NCI-H2107 treated with DMSO at 0.1 percent for 48 hours (cell line): ENCODE results near the gene CERK.

Source experiments
- DNase-seq: peaks from one replicate; lab custom pipeline; 2025; ENCODE audit not compliant: unreplicated experiment; lab: John Stamatoyannopoulos, UW

CERK gene

DNA sequence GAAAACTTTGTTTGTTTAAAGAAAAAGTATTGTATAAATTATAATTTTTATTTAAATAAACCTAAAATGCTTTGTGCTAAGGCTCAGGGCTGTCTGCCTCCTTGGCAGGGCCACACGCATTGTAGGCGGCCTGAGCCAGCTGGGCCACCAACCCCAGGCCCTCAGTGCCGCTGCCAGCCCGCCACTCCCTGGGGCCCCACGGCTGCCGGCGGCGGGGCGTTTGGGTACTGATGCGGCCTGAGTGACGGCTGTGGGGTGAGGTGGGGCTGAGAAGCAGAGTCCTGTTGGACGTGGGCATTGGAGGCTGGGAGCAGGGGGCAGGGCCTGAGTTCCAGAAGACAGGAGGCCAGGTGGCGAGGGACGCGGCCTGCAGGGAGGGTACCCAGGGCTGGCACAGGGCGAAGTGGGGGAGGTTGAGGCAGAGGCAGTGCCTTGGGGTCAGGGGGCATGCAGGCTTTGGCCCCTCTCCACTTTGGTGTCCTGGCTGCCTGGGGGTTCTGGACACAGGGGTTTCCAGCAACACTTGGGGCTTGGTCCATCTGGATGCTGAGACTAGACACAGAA, 58.3 kb downstream of the CERK start:
- no peak for DNase-seq

DNA sequence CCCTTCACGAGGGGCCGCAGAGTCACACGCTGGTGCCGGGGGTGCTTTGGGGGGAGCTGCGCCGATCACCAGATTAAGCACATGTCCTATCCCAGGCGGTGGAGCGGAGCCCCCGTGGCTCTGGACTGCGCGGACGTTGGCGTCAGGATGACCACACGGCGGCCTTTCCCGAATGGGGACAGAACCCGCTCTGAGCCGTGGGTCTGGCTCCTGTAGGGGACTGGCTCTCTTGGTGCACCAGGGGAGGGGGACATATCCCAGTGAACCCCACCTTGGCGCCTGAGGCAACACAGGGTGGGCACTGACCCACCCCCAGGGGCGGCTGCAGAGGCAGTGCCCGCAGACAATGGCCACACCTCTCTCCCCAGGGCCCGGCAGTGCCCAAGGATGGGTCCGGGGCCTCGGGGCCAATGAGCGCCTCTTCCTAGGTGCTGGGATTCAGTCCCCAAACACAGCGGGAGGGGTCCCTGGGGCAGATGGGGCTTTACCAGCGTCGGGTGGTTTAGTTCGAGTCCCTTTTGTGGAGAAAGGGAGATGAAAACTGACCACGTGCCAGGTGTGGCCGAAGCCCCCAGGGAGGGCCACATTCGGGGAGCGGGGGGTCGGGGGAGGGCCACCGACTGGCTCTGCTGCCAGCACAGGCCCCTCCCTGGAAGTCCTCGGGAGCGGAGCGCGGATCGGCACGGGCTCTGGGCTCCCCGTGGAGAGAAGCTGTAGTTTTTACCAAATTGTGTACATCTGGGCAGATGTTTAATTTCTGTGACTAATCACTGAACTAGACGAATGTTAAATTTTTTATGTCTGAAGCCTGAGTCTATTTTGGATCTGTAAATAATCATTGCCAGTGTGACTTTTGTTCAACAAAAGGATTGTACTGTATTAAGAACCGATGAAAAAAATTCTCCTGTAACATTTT, 59.0 kb downstream of the CERK start:
- no peak for DNase-seq

DNA sequence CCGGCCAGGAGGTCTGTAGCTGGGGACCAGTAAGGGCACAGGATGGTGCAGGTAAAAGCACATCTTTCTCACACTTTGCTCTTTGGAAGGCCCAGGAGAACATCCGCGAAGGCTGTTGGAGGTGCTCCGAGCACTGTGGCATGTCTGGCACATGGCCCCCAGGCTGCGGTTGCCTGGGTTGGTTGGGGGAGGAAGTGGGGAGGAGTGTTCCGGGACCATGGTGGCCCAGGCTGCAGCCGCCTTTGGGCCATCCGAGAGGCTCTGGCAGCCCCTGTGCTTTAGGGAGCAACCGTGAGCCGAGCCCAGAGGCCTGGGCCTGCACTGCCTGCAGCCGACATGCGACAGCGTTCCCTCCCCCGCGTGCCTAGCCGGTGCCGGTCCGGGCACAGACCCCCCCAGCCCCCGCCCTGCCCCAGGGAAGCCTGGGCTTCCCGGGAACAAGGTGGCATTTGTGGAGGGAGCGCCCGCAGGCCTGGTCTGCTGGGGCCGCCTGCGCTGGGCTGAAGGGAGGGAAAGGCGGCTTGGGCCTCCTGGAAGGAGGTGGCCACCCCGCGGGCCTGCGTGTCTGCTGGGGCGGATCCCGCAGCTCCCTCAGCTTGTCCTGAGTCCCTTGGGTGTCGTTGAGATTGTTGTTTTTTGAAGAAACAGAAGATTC, 59.9 kb downstream of the CERK start:
- no peak for DNase-seq

DNA sequence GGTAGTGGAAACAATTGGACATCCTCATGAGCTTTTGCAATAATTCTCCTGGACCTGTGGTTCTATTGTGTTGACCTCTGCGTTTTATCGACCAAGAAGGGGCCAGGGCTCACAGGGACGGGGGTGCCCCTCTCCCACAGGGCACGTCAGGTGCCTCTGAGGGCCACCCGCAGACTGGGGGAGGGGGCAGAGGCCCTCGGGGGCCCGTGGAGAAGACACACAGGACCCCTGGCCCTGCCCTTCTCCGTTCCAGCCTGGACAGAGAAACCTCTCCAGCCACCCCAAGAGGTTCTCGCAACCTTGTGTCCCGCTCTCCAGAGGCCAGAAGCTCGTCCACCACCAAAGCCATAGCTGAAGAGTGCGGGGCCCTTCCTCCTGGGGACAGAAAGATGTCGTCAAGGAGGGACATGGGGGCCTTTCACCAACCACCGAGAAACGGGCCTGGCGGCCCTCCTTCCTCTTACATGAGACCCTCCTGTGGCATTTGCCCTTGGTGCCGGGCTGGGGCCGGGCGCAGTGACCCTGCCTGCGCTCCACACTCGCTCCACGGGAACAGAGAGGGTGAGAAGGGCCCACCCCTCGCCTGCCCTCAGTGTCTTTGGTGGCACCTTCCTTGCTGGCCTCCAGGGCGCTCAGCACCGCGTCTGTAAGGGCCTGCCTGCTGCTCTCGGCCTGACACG, 60.6 kb downstream of the CERK start:
- DNase-seq, result no peak

DNA sequence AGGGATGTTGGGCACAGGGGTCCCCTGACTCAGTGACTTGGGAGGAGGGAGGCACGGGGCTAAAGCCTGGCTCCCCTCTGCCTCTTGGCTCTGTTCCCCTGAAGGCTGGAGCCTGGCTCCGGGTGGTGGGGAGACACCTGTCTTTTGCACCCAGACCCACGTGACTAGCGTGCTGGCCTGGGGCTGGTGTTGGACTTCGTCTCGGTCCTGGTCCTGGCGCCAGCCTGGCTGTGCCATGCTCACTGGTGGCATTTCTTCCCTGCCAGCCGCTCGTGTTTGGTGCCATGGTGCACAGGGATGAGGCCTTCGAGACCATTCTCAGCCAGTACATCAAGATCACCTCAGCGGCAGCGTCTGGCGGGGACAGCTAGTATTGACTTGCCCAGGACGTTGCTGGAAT, 61.2 kb downstream of the CERK start:
- no peak for DNase-seq

DNA sequence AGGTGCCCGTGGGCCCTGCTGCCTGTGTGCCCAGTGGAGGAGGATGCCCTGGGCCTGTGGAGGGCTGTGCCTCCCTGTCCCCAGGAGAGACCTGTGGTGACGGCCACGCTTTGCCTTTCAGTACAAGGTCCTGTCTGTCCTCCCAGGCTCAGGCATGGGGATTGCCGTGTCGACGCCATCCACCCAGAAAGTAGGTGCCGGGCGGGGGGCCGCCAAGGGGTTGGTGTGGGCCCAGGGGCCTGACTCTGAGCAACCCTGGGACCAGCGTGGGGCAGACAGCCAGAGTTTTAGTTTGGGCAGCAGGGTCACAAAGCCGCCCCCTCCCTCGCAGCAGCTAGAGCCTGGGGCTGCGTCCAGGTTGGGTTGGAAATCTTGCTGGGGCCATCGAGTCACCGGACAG, 61.6 kb downstream of the CERK start:
- no peak for DNase-seq

DNA sequence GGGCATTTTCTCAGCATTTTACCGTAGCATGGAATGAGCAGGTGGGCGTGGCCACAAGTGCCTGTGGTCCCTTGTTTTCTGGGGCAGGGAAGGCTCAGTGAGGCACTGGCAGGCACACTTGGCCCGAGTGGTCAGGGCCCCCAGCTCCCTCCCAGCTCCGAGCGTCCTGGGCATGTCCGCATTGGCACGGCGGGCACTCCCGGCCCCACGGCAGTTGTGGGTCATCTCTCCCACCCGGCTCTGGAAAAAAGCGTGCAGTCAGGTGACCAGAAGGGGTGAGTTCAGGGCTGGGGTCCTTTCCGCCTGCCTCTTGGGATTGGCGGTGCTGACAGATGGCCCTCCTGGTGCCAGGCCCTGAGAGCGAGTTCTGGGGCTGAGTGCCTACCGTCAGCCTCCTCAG, 62.1 kb downstream of the CERK start:
- DNase-seq, result no peak

DNA sequence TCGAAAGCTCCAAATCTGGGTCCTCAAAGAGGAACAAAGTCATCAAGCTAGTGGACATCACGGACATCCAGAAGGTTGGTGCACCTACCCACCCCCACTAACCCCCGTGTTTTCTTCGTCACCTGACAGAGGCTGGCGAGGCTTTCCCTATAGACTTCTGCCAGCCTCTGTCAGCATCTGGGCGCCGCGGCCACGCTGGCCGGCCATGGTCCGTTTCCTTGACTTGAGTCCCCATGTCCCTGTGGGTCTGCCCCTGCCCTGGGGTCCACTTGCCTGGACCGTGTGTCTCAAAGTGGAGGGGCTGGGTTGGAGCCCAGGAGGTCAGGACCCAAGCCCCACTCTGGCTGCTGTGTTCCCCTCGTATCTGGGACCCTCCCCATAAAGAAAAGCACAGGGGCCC, 62.6 kb downstream of the CERK start:
- no peak for DNase-seq

DNA sequence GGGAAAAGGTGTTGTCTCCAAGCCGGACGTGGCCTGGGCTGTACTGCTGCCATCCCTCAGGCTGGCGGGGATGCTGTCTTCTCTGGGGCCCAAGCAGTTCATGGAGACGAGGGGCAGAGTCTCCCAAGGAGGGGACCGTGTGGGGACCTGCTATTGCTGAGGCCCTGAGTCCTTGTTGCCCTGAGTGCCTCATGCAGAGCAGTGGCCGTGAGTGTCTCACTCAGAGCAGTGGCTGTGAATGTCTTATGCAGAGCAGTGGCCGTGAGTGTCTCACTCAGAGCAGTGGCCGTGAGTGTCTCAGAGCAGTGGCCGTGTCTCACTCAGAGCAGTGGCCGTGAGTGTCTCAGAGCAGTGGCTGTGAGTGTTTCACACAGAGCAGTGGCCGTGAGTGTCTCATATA, 63.1 kb downstream of the CERK start:
- DNase-seq, result no peak

DNA sequence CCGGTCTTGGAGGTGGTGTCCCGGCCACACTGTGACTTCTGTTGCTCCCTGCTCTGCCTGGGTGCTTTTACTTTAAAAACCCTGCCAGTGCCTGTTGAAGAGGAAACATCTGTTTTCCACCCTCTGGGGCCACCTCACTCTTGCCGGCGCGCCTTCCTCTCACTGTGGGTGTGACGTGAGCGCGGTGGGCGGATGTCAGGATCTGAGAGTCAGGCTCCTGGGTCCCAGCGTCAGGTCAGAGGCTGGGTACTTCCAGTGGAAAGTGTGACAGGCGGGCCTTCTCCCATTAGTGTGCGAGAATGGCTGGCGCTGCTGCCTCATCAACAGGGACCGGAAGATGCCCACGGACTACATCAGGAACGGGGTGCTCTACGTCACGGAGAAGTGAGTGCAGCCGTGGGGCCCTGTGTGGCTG, 63.7 kb downstream of the CERK start:
- DNase-seq, result no peak

DNA sequence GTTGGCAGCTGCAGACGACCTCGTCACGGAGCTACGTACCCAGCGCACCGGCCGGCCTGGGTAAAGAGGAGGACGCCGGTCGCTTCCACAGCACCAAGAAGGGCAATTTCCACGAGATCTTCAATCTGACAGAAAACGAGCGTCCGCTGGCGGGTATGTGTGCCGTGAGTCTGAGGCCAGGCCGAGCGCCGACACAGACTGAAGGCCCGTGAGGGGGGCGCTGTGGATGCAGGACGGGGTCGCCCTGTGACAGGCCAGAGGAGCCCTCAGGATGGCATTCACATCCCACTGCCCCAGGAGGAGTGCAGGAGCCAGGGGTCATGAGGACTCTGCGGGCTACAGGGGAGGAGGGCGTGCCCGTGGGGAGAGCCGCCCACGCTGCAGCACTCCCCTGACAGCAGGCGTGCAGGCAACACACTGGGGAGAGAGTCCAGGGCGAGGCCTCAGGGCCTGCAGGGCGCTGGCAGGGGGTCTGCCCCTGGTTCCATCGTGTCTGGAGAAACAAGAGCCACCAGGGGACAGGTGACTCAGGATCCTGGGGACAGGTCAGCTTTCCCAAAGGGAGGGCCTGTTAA, 64.3 kb downstream of the CERK start:
- no peak for DNase-seq

DNA sequence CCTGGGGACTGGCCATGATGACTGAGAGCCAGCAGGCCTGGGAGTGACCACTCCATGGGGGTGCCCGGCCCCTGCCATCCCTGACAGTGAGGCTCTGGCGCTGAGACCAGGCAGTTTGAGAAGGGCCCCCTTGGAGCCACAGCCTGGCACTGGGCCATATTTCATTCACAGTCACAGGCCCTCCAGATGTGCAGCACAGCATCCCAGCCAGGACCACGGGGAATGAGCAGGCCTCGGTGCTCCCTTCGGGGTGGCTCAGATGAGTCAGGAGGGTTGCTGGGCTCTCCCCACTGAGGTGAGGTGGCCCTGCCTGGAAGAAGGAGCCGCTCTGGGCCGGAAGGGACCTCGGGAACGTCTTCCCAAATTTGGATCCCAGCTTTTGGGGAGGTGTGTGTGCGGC, 64.8 kb downstream of the CERK start:
- DNase-seq, result no peak

DNA sequence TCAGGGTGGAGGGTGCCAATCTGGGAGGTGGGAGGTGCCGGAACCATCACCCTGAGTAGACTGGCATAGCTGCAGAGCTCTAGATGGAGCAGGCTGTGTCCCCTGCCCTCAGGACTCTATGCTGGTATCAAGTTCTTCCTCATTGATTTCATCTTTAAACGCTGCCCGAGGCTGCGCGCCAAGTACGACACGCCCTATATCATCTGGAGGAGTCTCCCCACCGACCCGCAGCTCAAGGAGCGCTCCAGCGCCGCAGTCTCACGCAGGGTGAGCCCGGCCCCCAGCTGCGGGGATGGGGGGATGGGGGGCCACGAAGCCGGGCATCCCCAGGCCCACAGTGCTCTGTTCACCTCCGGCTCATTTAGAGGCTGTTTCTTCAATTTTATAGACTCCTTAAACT, 65.3 kb downstream of the CERK start:
- peak; percentile 11 for DNase-seq

DNA sequence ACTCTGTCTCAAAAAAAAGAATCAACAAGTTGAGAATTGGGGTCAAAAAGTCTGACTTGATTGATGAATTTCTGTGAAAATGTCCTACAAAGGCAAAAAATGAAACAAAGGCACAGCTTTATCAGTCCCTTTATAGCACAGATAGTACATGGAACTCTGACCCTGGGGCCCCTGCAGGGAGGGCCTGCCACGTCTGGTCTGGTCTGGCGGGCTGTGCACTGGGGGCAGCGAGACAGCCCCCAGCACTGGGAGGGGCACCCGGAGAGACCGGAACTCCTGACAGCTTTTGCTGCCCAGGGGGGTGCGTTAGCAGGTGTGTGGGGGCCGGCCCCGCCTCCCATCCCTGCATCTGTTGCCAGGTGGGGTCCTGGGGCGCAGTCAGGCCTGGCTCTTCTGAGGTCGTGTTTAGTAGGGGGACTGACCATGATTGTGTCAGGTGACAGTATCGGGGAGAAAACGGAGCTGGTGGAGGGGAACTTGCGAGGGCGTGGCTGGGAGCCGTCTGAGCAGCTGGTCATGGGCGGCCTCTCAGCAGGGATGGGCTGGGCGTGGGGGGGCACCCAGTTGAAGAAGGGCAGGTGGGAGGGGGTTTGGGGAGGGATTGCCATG, 66.1 kb downstream of the CERK start:
- DNase-seq, result no peak

DNA sequence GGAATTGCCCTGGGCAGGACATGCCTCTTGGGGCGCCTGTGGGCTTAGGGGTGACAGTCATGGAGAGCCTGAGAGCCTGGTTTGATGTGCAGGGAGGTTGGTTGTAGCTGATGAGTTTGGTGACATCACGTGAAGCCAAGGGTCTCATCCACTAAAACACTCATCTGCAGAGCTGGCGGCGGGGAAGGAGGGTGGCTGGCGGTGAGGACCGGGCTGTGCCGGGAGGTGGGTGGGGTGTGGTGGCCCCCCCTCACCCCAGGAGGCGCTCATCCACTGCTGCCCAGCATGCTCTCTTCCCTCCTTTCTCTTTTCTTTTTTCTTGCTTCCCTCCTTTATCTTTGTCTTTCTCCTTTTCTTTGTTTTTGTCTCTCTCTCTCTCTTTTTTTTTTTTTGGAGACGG, 68.9 kb downstream of the CERK start:
- no peak for DNase-seq

DNA sequence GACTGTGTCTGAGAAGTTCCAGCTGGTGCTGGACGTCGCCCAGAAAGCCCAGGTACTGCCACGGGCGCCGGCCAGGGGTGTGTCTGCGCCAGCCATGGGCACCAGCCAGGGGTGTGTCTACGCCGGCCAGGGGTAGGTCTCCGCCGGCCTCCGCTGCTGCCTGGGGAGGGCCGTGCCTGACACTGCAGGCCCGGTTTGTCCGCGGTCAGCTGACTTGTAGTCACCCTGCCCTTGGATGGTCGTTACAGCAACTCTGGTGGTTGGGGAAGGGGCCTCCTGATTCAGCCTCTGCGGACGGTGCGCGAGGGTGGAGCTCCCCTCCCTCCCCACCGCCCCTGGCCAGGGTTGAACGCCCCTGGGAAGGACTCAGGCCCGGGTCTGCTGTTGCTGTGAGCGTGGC, 69.9 kb downstream of the CERK start:
- DNase-seq, result no peak

DNA sequence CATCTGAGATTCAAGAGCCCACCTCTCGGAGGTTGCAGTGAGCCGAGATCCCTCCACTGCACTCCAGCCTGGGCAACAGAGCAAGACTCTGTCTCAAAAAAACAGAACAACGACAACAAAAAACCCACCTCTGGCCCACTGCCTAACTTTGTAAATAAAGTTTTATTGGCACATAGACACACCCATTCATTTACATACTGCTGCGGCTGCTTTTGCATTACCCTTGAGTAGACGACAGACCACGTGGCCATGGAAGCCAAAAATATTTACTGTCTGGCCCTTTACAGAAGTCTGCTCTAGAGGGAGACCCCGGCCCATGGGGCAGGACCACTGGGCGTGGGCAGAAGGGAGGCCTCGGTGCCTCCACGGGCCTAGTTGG, 70.8 kb downstream of the CERK start:
- DNase-seq, result no peak

DNA sequence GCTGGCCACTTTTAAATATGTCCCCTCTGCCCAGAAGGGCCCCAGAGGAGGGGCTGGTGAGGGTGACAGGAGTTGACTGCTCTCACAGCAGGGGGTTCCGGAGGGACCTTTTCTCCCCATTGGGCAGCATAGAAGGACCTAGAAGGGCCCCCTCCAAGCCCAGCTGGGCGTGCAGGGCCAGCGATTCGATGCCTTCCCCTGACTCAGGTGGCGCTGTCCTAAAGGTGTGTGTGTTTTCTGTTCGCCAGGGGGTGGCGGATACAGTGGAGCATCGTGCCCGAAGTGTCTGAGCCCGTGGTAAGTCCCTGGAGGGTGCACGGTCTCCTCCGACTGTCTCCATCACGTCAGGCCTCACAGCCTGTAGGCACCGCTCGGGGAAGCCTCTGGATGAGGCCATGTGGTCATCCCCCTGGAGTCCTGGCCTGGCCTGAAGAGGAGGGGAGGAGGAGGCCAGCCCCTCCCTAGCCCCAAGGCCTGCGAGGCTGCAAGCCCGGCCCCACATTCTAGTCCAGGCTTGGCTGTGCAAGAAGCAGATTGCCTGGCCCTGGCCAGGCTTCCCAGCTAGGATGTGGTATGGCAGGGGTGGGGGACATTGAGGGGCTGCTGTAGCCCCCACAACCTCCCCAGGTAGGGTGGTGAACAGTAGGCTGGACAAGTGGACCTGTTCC, 71.3 kb downstream of the CERK start:
- no peak for DNase-seq

DNA sequence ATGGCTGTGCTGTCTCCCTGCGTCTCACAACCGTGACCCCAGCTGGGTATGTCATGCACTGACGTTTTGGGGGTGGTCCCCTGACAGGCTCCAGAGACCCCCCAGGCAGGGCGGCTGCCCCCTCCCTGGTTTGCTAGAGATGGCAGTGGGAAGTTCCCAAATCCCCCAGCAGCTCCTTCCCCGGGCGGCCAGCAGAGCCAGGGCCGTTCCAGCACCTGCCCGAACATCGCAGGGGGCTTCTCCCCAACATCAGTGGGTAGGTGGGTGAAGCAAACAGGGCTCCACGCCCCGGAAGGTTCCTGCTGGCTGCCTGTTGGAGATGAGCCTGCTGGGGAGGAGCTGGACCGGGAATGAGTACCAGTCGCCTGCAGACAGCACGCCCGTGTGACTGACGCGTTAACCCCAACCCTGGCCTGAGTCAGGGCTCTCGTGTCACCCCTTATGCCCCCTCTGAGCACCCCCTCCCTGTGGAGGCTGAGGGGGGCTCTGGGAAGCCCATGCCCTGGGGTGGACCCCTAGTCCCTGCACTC, 72.2 kb downstream of the CERK start:
- DNase-seq, result no peak

DNA sequence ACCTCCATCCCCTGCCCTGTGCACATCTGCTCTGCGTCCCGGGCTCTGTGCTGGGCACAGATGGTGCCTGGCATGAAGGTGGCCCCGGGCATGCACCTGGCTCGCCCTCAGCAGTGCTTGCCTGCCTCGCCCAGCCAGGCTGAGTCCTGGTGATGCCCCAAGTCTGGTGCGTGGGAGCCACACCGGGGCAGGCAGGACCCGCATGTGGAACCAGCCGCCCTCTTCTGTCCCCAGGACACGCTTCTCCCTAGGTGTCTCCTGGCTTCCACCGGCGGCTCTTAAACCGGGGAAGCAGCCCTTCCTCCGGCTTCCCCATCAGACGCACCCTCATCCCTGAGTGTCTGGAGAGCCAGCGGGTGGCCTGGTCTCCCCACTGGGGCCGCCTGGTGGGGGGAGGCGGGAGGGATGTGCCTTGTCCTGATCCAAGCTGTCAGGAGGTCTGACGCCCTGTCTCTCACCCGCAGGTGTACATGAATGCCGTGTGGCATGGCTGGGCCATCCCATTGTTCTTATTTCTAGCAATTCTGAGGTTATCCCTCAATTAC, 72.8 kb downstream of the CERK start:
- no peak for DNase-seq
